ENCODE data around the gene FRA10AC1.

The FRA10AC1 gene

GRCh38 chr10:93718937-93719725 is 16.7 kb upstream of the FRA10AC1 start:
- no peak for TF ChIP-seq CTCF (IDR thresholded peaks at IDR 0.05; ENCODE audit: low read depth, low read length, missing control alignments)
- DNase-seq (ENCODE audit: low read depth) = no peak
- in situ Hi-C loops (cut with HindIII; ENCODE audit: low sequenced_read_pairs) = no loop called here
- H3K4me3 ChIP-seq (ENCODE audit: low read depth, low read length) = no peak overlapping the region

GRCh38 chr10:93716766-93717165 is 14.4 kb upstream of the FRA10AC1 start:
- in situ Hi-C loops (cut with HindIII; ENCODE audit: low sequenced_read_pairs) = no loop called here
- no peak overlapping the region for H3K4me3 ChIP-seq (ENCODE audit: low read depth, low read length)
- TF ChIP-seq CTCF (IDR thresholded peaks at IDR 0.05; ENCODE audit: low read depth, low read length, missing control alignments) = no peak
- no peak for DNase-seq (ENCODE audit: low read depth)

- in situ Hi-C loops (cut with HindIII; ENCODE audit: low sequenced_read_pairs) = no loop called here
- H3K4me3 ChIP-seq (ENCODE audit: low read depth, low read length) = no peak overlapping the region
- no peak for DNase-seq (ENCODE audit: low read depth)
- TF ChIP-seq CTCF (IDR thresholded peaks at IDR 0.05; ENCODE audit: low read depth, low read length, missing control alignments) = no peak
Measured at GRCh38 chr10:93715345-93715744, 13.0 kb upstream of the FRA10AC1 start.

GRCh38 chr10:93712593-93712992 is 10.2 kb upstream of the FRA10AC1 start:
- in situ Hi-C loops (cut with HindIII; ENCODE audit: low sequenced_read_pairs) = no loop called here
- no peak for TF ChIP-seq CTCF (IDR thresholded peaks at IDR 0.05; ENCODE audit: low read depth, low read length, missing control alignments)
- DNase-seq (ENCODE audit: low read depth) = no peak
- no peak overlapping the region for H3K4me3 ChIP-seq (ENCODE audit: low read depth, low read length)

- in situ Hi-C loops (cut with HindIII; ENCODE audit: low sequenced_read_pairs) = no loop called here
- TF ChIP-seq CTCF (IDR thresholded peaks at IDR 0.05; ENCODE audit: low read depth, low read length, missing control alignments) = no peak
- no peak for DNase-seq (ENCODE audit: low read depth)
- H3K4me3 ChIP-seq (ENCODE audit: low read depth, low read length) = no peak overlapping the region
Measured at GRCh38 chr10:93711891-93712290, 9.5 kb upstream of the FRA10AC1 start.

- in situ Hi-C loops (cut with HindIII; ENCODE audit: low sequenced_read_pairs) = no loop called here
- no peak for DNase-seq (ENCODE audit: low read depth)
- H3K4me3 ChIP-seq (ENCODE audit: low read depth, low read length) = no peak overlapping the region
- TF ChIP-seq CTCF (IDR thresholded peaks at IDR 0.05; ENCODE audit: low read depth, low read length, missing control alignments) = no peak
Measured at GRCh38 chr10:93710333-93710909, 8.0 kb upstream of the FRA10AC1 start.

All from astrocyte of the cerebellum (primary cell).